LNCaP clone FGC (cell line): Measurements from ENCODE around the gene SEPTIN8.

ENCODE experiments used
- DNase-seq: peaks from one replicate; pipeline ENCODE4 v3.0.0-alpha.2; 2011; ENCODE audit warnings: low read depth
- H3K4me3 ChIP-seq: 2 replicates; pipeline ENCODE4 v1.5.1; 2011; ENCODE audit warnings: mild to moderate bottlenecking, low read depth, low read length, control low read depth
- TF ChIP-seq, protein P1 (sequence below): IDR thresholded peaks from 2 replicates; pipeline ENCODE4 v1.5.1; 2012; ENCODE audit warnings: mild to moderate bottlenecking; ENCODE audit not compliant: control insufficient read depth, insufficient read depth; ENCODE audit errors: extremely low read depth

Gene SEPTIN8

DNA sequence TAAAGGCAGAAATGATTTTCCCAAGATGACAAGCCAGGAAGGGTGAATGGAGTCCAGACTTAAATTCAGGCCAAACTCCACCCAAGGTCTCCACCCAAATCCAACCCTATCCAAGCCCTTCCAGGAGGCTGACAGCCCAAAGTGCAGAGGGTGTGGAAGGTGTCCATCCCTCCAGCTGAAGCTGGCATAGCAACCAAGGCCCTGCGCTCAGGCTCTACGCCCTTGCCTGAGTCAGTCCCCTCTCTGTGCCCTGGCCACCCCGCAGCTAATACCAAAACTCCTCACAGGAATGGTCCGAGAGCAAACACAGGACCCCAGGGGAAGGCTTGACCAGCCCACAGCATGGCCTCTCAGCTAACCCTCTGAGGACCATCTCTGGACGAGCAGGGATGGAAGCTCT lies 2.1 kb downstream of the SEPTIN8 start:
- DNase-seq = no peak
- no peak overlapping the region for H3K4me3 ChIP-seq
- TF ChIP-seq, protein P1, sequence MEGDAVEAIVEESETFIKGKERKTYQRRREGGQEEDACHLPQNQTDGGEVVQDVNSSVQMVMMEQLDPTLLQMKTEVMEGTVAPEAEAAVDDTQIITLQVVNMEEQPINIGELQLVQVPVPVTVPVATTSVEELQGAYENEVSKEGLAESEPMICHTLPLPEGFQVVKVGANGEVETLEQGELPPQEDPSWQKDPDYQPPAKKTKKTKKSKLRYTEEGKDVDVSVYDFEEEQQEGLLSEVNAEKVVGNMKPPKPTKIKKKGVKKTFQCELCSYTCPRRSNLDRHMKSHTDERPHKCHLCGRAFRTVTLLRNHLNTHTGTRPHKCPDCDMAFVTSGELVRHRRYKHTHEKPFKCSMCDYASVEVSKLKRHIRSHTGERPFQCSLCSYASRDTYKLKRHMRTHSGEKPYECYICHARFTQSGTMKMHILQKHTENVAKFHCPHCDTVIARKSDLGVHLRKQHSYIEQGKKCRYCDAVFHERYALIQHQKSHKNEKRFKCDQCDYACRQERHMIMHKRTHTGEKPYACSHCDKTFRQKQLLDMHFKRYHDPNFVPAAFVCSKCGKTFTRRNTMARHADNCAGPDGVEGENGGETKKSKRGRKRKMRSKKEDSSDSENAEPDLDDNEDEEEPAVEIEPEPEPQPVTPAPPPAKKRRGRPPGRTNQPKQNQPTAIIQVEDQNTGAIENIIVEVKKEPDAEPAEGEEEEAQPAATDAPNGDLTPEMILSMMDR = no peak

DNA sequence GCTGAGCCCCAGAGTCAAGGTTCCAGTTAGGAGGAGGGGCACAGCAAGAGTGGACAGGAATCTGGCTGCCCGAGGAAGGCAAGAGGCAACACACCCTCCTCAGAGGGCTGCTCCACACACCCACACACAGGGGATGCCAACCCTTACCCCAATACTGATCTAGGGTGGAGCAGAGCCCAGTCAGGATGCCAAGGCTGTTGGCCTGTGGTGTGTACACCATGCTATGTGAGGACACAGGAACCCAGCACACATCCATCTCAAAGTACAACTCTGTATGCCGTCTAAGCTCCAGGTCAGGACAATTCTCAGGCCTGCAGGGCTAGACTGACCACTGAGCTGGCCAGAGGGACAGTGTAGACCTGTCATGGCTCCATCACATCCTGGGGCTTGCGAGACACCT lies 2.6 kb downstream of the SEPTIN8 start:
- no peak for DNase-seq
- TF ChIP-seq, protein P1 = no peak
- no peak overlapping the region for H3K4me3 ChIP-seq

DNA sequence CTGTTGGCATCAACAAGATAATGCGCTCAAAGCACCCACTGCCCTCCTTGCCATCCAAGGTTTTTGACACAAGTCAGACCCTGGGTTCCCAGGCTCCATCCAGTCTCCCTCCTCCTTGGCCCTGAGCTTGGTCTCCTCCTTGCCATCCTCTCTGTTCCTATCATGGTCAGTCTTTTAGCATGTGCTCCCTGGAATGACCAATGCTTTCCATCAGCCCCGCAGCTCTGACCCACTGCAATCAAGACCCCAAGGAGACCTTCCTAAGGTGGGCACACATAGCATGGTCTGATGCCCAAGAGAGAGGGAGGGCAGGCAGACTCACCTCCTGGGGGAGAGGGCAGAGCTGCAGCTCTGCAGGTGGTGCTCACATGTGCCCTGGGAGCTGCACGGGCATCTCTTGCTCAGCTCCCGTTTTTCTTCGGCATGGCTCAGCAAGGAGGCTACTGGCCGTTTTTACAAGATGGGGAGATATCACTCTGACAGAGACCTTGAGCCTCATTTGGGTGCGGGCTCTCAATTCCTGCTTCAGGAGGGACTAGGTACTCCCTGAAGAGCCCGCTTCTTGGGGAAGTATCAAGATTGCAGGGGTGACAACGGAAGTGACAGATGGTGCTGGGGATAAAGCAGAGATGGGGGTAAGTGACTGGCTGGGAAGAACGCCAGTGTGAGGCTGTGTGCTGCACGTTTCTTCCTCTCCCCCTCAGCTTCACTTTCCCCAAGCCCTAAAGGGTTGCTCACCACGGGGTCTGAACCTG lies 3.3 kb downstream of the SEPTIN8 start:
- TF ChIP-seq, protein P1 = no peak
- H3K4me3 ChIP-seq = no peak overlapping the region
- no peak for DNase-seq

DNA sequence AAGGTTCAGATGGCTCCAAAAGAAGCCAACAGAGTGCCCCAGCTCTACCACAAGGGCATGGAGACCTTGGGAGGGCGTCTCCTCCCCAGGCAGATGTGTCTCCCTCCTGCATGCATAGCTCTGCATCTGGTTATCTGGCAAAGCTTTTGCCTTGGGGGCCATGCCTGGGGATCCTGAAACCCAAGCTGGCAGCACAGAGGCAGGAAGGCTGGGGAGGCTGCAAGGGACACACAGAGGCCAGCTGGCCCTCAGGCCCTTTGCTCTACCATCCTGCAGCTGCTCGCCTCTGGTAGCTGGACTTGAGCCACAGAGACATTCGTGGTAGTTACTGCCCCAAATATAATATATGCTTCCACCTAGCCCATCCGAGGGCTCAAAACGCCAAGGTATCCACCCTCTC lies 3.9 kb downstream of the SEPTIN8 start:
- H3K4me3 ChIP-seq = no peak overlapping the region
- DNase-seq = no peak
- TF ChIP-seq, protein P1 = no peak

DNA sequence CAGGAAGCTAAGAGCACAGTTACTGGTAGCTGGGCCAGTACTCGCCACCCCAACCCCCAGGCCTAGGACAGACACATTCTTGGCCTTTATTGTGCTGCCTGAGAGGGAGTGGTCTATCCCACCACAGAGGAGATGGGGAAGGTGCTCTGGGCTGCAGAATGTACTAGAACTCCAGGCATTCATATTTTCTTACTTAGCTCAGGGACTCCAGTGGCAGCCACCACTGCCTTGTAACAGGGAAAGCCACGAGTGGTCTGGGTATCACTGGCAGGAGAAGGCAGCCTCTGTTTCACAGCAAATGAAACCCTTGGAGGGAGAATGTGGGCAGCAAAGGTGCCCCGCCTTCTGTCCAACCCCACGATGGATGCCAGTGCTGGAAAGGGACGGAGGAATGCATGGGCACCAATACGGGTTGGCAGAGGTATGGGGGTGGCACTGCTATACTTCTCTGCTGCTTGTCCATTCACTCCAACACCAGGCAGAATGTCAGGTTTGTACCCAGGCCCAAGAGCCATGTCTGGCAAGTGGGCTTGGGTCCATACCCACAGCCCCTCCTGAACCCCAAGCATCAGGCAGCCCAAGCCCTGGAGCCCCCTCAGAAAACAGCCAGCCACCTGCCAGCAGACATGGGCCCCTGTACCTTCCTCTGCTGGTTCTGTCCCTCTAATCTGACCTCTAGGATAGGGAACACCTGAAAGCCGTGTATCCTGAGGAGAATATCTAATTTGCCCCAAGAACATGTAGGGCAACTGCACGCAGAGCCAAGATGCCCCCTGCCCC lies 4.6 kb downstream of the SEPTIN8 start:
- DNase-seq = no peak
- TF ChIP-seq, protein P1 = no peak
- no peak overlapping the region for H3K4me3 ChIP-seq

DNA sequence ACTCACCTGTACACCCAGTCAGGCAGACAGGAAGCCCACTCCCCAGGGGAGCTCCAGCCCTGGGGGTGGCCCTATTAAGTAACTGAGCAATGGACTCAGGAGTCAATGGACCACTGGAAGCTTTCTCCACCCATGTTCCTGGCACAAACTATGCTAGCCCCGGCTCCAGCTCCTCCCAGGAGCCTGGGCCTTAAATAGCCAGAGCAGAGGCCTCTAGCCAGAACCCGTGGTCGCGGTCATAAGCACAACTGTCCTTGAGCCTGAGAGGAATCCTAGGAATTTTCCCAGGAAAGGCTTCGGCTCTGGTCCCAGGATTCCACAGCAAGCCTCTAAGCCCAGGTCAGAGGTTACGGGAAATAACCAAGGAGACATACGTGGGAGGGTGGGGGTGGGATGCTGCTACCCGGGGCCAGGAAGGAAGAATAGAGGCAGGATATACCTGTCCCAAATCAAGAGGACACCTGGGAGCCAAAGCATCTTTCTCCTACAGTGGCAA lies 5.5 kb downstream of the SEPTIN8 start:
- DNase-seq = no peak
- TF ChIP-seq, protein P1 = no peak
- H3K4me3 ChIP-seq = no peak overlapping the region
